HUES64 (cell line): ENCODE data around the gene NUDT4.

Source experiments
- H3K27ac ChIP-seq: 2 replicates; pipeline ENCODE4 v1.7.0; 2013; ENCODE audit warnings: low read depth, low read length, inconsistent platforms
- H3K27me3 ChIP-seq: 2 replicates; pipeline ENCODE4 v1.6.1; 2013; ENCODE audit warnings: mild to moderate bottlenecking, low read length; ENCODE audit not compliant: insufficient read depth
- H3K36me3 ChIP-seq: 2 replicates; pipeline ENCODE4 v1.6.1; 2013; ENCODE audit warnings: mild to moderate bottlenecking, low read length; ENCODE audit not compliant: insufficient read depth
- H3K4me1 ChIP-seq: 2 replicates; pipeline ENCODE4 v1.6.1; 2013; ENCODE audit warnings: mild to moderate bottlenecking, low read length, moderate library complexity; ENCODE audit not compliant: insufficient read depth
- H3K4me3 ChIP-seq: 2 replicates; pipeline ENCODE4 v1.5.1; 2013; ENCODE audit warnings: mild to moderate bottlenecking, low read length, moderate library complexity
- H3K9ac ChIP-seq: 2 replicates; pipeline ENCODE4 v1.6.1; 2013; ENCODE audit warnings: mild to moderate bottlenecking, low read depth, low read length
- H3K9me3 ChIP-seq: 2 replicates; pipeline ENCODE4 v1.6.1; 2013; ENCODE audit warnings: low read depth, low read length; ENCODE audit not compliant: insufficient read depth
- WGBS: fragments of 150-250, 120-280 bp; methylation state at CpG from one replicate; pipeline ENCODE4 v1.1.7; 2013; ENCODE audit warnings: missing lambda C conversion rate; 5-methylcytosine and 5-hydroxymethylcytosine counted together

NUDT4 gene

GRCh38 chr12:93351726-93352125 lies 26.0 kb upstream of the NUDT4 start:
- Histone ChIP-seq H3K27me3 (no peaks in the 10 kb centered on the region), H3K4me1 (no peaks in the 10 kb centered on the region), H3K27ac (no peak overlapping the region), H3K36me3 (no peaks in the 10 kb centered on the region), H3K9me3 (no peaks in the 10 kb centered on the region), H3K9ac (no peak overlapping the region), H3K4me3 (no peak overlapping the region)
- 91% methylated on average over 1 of the region's 1 CpG for WGBS

- Histone ChIP-seq H3K9me3 (no peaks in the 10 kb centered on the region), H3K36me3 (no peaks in the 10 kb centered on the region), H3K4me1 (no peaks in the 10 kb centered on the region), H3K9ac (no peak overlapping the region), H3K4me3 (no peak overlapping the region), H3K27ac (no peak overlapping the region), H3K27me3 (no peaks in the 10 kb centered on the region)
- 83% methylated on average over 8 of the region's 8 CpGs for WGBS
Observed at GRCh38 chr12:93352321-93352720, 25.4 kb upstream of the NUDT4 start.

GRCh38 chr12:93356214-93356613 lies 21.5 kb upstream of the NUDT4 start:
- Histone ChIP-seq H3K27ac (no peak overlapping the region), H3K4me1 (no peaks in the 10 kb centered on the region), H3K36me3 (no peaks in the 10 kb centered on the region), H3K27me3 (no peaks in the 10 kb centered on the region), H3K9ac (no peak overlapping the region), H3K9me3 (no peaks in the 10 kb centered on the region), H3K4me3 (no peak overlapping the region)
- 86% methylated on average over 6 of the region's 8 CpGs for WGBS

GRCh38 chr12:93358058-93358457 lies 19.7 kb upstream of the NUDT4 start:
- H3K9me3 ChIP-seq, result no peaks in the 10 kb centered on the region
- H3K27me3 ChIP-seq, result no peaks in the 10 kb centered on the region
- no peak overlapping the region for H3K27ac ChIP-seq
- WGBS, result 95% methylated on average over 2 of the region's 2 CpGs
- H3K4me1 ChIP-seq, result no peaks in the 10 kb centered on the region
- H3K36me3 ChIP-seq, result no peaks in the 10 kb centered on the region
- no peak overlapping the region for H3K9ac ChIP-seq
- H3K4me3 ChIP-seq, result no peak overlapping the region

GRCh38 chr12:93358821-93359220 lies 18.9 kb upstream of the NUDT4 start:
- no peak overlapping the region for H3K9ac ChIP-seq
- WGBS, result 83% methylated on average over 1 of the region's 2 CpGs

GRCh38 chr12:93360688-93361087 lies 17.0 kb upstream of the NUDT4 start:
- H3K4me3 ChIP-seq, result no peak overlapping the region
- no peaks in the 10 kb centered on the region for H3K4me1 ChIP-seq
- no peaks in the 10 kb centered on the region for H3K9me3 ChIP-seq
- H3K27ac ChIP-seq, result no peak overlapping the region
- no peaks in the 10 kb centered on the region for H3K36me3 ChIP-seq
- WGBS, result no CpG with 5 or more reads among the region's 2 CpGs
- H3K9ac ChIP-seq, result no peak overlapping the region
- H3K27me3 ChIP-seq, result no peaks in the 10 kb centered on the region

More at GRCh38 chr12:93358821-93359220, 18.9 kb upstream of the NUDT4 start:
- no peaks in the 10 kb centered on the region for H3K4me1 ChIP-seq
- H3K27ac ChIP-seq, result no peak overlapping the region
- no peaks in the 10 kb centered on the region for H3K27me3 ChIP-seq
- H3K4me3 ChIP-seq, result no peak overlapping the region
- H3K9me3 ChIP-seq, result no peaks in the 10 kb centered on the region
- no peaks in the 10 kb centered on the region for H3K36me3 ChIP-seq

GRCh38 chr12:93361151-93361919 lies 16.4 kb upstream of the NUDT4 start:
- Histone ChIP-seq H3K27me3 (no peaks in the 10 kb centered on the region), H3K4me3 (no peak overlapping the region), H3K27ac (no peak overlapping the region), H3K9ac (no peak overlapping the region), H3K9me3 (no peaks in the 10 kb centered on the region), H3K36me3 (no peaks in the 10 kb centered on the region), H3K4me1 (no peaks in the 10 kb centered on the region)
- WGBS, result 87% methylated on average over 5 of the region's 5 CpGs

- Histone ChIP-seq H3K4me1 (peaks cover 6% of the 10 kb centered on the region; the same call in 1 of the 2 replicates), H3K27me3 (no peaks in the 10 kb centered on the region), H3K27ac (no peak overlapping the region), H3K36me3 (no peaks in the 10 kb centered on the region), H3K9ac (no peak overlapping the region), H3K9me3 (no peaks in the 10 kb centered on the region), H3K4me3 (no peak overlapping the region)
- no CpG with 5 or more reads among the region's 3 CpGs for WGBS
Observed at GRCh38 chr12:93363841-93364297, 13.9 kb upstream of the NUDT4 start.

- H3K4me1 ChIP-seq, result peaks cover 14% of the 10 kb centered on the region; the same call in 1 of the 2 replicates
Observed at GRCh38 chr12:93365616-93366405, 11.9 kb upstream of the NUDT4 start.

GRCh38 chr12:93366422-93366821 lies 11.3 kb upstream of the NUDT4 start:
- H3K27me3 ChIP-seq, result no peaks in the 10 kb centered on the region
- no peaks in the 10 kb centered on the region for H3K36me3 ChIP-seq
- H3K9me3 ChIP-seq, result no peaks in the 10 kb centered on the region
- H3K27ac ChIP-seq, result no peak overlapping the region
- H3K4me3 ChIP-seq, result no peak overlapping the region
- 93% methylated on average over 3 of the region's 4 CpGs for WGBS
- H3K4me1 ChIP-seq, result peaks cover 14% of the 10 kb centered on the region; the same call in 1 of the 2 replicates
- no peak overlapping the region for H3K9ac ChIP-seq

More at GRCh38 chr12:93365616-93366405, 11.9 kb upstream of the NUDT4 start:
- Histone ChIP-seq H3K4me3 (no peak overlapping the region), H3K9me3 (no peaks in the 10 kb centered on the region), H3K9ac (no peak overlapping the region), H3K27me3 (no peaks in the 10 kb centered on the region), H3K27ac (no peak overlapping the region), H3K36me3 (no peaks in the 10 kb centered on the region)
- WGBS, result 88% methylated on average over 6 of the region's 7 CpGs

- no peaks in the 10 kb centered on the region for H3K36me3 ChIP-seq
- peaks cover 23% of the 10 kb centered on the region for H3K4me1 ChIP-seq
- no peaks in the 10 kb centered on the region for H3K9me3 ChIP-seq
- H3K4me3 ChIP-seq, result peak overlapping the region; percentile 11; the same call in 1 of the 2 replicates
- H3K27ac ChIP-seq, result no peak overlapping the region
- no peaks in the 10 kb centered on the region for H3K27me3 ChIP-seq
- WGBS, result 97% methylated on average over 3 of the region's 3 CpGs
- H3K9ac ChIP-seq, result no peak overlapping the region
Observed at GRCh38 chr12:93368766-93369165, 9.0 kb upstream of the NUDT4 start.
